Mammary epithelial cell (primary cell): ENCODE data around the gene NUF2.
"Not testable (repeated sequence)": the region's sequence is repeated elsewhere in the genome, so short reads cannot be mapped to it uniquely, and the experiment has no call there.

ENCODE experiments used
- EZH2 ChIP-seq: IDR thresholded peaks from 2 replicates; pipeline ENCODE4 v1.6.1; 2012; ENCODE audit warnings: low read length, inconsistent platforms, borderline replicate concordance
- TF ChIP-seq, protein P1 (sequence below), 2 donors: IDR thresholded peaks in 1 of 2; conservative IDR thresholded peaks in 1 of 2; 2 replicates each; pipeline ENCODE4 v1.5.1; 2011 to 2012; ENCODE audit warnings: inconsistent platforms in 2 of 2, low read length in 2 of 2, mild to moderate bottlenecking in 2 of 2, control low read depth in 1 of 2, low read depth in 1 of 2; ENCODE audit not compliant: insufficient read depth in 1 of 2; ENCODE audit errors: extremely low read depth in 1 of 2

DNA sequence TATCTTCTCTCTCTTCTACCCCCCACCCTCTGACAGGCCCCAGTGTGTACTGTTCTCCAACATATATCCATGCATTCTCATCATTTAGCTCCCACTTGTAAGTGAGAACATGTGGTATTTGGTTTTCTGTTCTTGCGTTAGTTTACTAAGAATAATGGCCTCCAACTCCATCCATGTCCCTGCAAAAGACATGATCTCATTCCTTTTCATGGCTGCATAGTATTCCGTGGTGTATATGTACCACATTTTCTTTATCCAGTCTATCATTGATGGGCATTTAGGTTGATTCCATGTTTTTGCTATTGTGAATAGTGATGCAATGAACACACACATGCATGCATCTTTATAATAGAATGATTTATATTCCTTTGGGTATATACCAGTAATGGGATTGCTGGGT lies 29.6 kb upstream of the NUF2 start:
- TF ChIP-seq, protein P1, sequence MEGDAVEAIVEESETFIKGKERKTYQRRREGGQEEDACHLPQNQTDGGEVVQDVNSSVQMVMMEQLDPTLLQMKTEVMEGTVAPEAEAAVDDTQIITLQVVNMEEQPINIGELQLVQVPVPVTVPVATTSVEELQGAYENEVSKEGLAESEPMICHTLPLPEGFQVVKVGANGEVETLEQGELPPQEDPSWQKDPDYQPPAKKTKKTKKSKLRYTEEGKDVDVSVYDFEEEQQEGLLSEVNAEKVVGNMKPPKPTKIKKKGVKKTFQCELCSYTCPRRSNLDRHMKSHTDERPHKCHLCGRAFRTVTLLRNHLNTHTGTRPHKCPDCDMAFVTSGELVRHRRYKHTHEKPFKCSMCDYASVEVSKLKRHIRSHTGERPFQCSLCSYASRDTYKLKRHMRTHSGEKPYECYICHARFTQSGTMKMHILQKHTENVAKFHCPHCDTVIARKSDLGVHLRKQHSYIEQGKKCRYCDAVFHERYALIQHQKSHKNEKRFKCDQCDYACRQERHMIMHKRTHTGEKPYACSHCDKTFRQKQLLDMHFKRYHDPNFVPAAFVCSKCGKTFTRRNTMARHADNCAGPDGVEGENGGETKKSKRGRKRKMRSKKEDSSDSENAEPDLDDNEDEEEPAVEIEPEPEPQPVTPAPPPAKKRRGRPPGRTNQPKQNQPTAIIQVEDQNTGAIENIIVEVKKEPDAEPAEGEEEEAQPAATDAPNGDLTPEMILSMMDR (conservative IDR thresholded peaks at IDR 0.05 in 1 of 2, IDR thresholded peaks at IDR 0.05 in 1 of 2; ENCODE audit: extremely low read depth in 1 of 2, insufficient read depth in 1 of 2, low read depth in 1 of 2, low read length in 2 of 2) = not testable (repeated sequence)
- not testable (repeated sequence) for TF ChIP-seq EZH2
